Measurements from ENCODE around the gene GNAI2.

DNA sequence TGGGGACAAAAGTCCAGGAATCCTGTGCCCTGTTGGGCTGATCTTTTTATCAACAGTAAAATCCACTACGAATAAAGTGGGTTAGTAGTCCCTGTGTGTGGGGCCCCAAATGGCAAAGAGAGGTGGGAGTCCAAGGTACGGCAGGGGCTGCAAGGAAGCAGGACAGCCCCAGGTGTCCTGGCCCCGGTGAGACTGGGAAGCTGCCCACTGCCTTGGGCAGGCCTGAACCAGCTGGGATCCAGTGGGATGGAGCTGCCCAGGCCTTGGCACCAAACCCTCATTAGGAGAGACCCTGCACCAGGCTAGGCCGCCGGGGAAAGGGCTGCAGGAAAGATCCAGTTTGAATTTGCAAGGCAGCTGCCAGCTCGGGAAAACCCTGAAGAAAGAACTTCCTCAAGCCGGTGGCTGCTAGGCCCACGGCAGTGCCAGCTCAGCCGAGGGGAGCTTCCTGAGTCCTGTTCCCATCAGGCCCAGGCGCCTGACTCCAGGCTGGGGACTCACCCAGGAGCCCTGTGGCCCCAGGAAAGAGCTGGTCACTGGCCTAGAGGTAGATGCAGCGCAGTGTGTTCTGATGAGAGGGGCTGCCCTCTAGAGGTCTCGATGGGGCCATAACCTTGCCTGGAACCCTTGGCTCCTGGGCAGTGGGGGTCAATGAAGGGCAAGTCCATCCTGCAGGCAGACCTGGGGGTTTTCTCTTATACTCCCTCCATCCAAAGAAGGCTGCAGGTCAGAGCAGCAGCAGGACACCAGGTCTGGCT, 14.4 kb upstream of the GNAI2 start:
- TF ChIP-seq RXRA (IDR thresholded peaks at IDR 0.05; ENCODE audit: borderline replicate concordance, low read depth): no peak
- no peak for TF ChIP-seq CTCF (IDR thresholded peaks at IDR 0.05)
- TF ChIP-seq POLR2AphosphoS5 (IDR thresholded peaks at IDR 0.05; ENCODE audit: low read depth, low read length): no peak
